ENCODE results near the gene EFNA1. TPM values are rescaled to one million over a fixed set of nuclear protein-coding genes. Genes with fewer than 3 reads are reported as not detected.

Gene EFNA1
- polyA plus RNA-seq, 1 of the 3 experiments (the other 2 are of a cell fraction) = 14.4 TPM

GRCh38 chr1:155127967-155128754 lies 485 bp downstream of the EFNA1 start:
- H3K4me1 ChIP-seq (ENCODE audit: control insufficient read depth in 1 of 2, insufficient read depth in 2 of 2, low read depth in 1 of 2, low read length in 1 of 2) = peaks cover 19 to 45% of the 10 kb centered on the region in 2 experiments

More at GRCh38 chr1:155127967-155128754, 485 bp downstream of the EFNA1 start:
- POLR2A ChIA-PET = interaction anchor here (0.7 to 1.6 kb wide), 4 partner anchors 37 to 145 kb away, joined by 3 to 6 read pairs (median 4); partner anchors contain the start of genes FLAD1 and KRTCAP2
- Histone ChIP-seq H3K9ac (peak overlapping the region; percentile 56), H4K20me1 (ENCODE audit: insufficient read depth) (no peaks in the 10 kb centered on the region), H3K79me2 (ENCODE audit: insufficient read depth) (no peaks in the 10 kb centered on the region), H3K36me3 (replicated peaks in 1 of 2; ENCODE audit: control insufficient read depth in 1 of 2, insufficient read depth in 2 of 2, low read length in 1 of 2) (peaks cover 3 to 8% of the 10 kb centered on the region in 2 experiments), H3K4me2 (peak overlapping the region; percentile 98), H3F3A (replicated peaks; ENCODE audit: insufficient read depth) (peaks cover 7% of the 10 kb centered on the region), H3K9me3 (no peaks in the 10 kb centered on the region), H3K27ac (ENCODE audit: low read depth in 2 of 2, low read length in 1 of 2) (peak overlapping the region in 1 of 2 experiments; percentile 77; a peak in 2 of 4 replicates), H2AFZ (ENCODE audit: low read depth) (peak overlapping the region; percentile 91), H3K27me3 (ENCODE audit: insufficient read depth) (no peaks in the 10 kb centered on the region), H3K9me2 (no peaks in the 10 kb centered on the region), H3K4me3 (ENCODE audit: low read depth in 2 of 2, low read length in 1 of 2) (peak overlapping the region; percentile 63 to 67)
- no peak for TF ChIP-seq PBX3 (IDR thresholded peaks at IDR 0.05)
- TF ChIP-seq USF2 (IDR thresholded peaks at IDR 0.05; ENCODE audit: borderline replicate concordance, low read depth, low read length) = no peak
- TF ChIP-seq CTCF (IDR thresholded peaks at IDR 0.05) = no peak
- DNase-seq = no peak
- CTCF ChIA-PET = interaction anchor here (0.7 to 9.7 kb wide), 11 partner anchors 33 to 77 kb away, joined by 3 to 67 read pairs (median 5); partner anchors contain the start of genes EFNA3 and KRTCAP2
- 12% methylated on average over 17 of the region's 17 CpGs for WGBS (ENCODE audit: low lambda C conversion rate)

Measured in SK-N-SH (cell line).